IPS-15b (cell line): ENCODE data around the gene MARS1.
"Not testable (repeated sequence)": the region's sequence is repeated elsewhere in the genome, so short reads cannot be mapped to it uniquely, and the experiment has no call there.

Experiments
- H3K27me3 ChIP-seq: one replicate; pipeline ENCODE4 v1.6.1; 2013; ENCODE audit warnings: low read length; ENCODE audit not compliant: control insufficient read depth, insufficient read depth
- H3K36me3 ChIP-seq: one replicate; pipeline ENCODE4 v1.6.1; 2013; ENCODE audit warnings: low read length; ENCODE audit not compliant: control insufficient read depth, insufficient read depth
- H3K4me1 ChIP-seq: one replicate; pipeline ENCODE4 v1.6.1; 2013; ENCODE audit warnings: mild to moderate bottlenecking, low read length; ENCODE audit not compliant: control insufficient read depth, insufficient read depth
- H3K4me3 ChIP-seq: one replicate; pipeline ENCODE4 v1.5.1; 2013; ENCODE audit warnings: low read depth, low read length
- H3K9ac ChIP-seq: one replicate; pipeline ENCODE4 v1.6.1; 2013; ENCODE audit warnings: low read depth, mild to moderate bottlenecking, low read length
- H3K9me3 ChIP-seq: one replicate; pipeline ENCODE4 v1.6.1; 2013; ENCODE audit warnings: mild to moderate bottlenecking, low read length; ENCODE audit not compliant: control insufficient read depth, insufficient read depth

The MARS1 gene

GRCh38 chr12:57517187-57517586, 29.3 kb downstream of the MARS1 start:
- H3K36me3 ChIP-seq, result peaks cover 54% of the 10 kb centered on the region
- H3K4me1 ChIP-seq, result peaks cover 5% of the 10 kb centered on the region
- H3K9ac ChIP-seq, result no peak overlapping the region
- no peaks in the 10 kb centered on the region for H3K9me3 ChIP-seq
- no peaks in the 10 kb centered on the region for H3K27me3 ChIP-seq
- H3K4me3 ChIP-seq, result no peak overlapping the region

- H3K27me3 ChIP-seq, H3K9me3 ChIP-seq, H3K4me1 ChIP-seq, H3K9ac ChIP-seq: not testable (repeated sequence)
- Histone ChIP-seq H3K36me3 (peaks cover 49% of the 10 kb centered on the region), H3K4me3 (peak overlapping the region; percentile 97)
These were observed 29.9 kb downstream of the MARS1 start for GRCh38 chr12:57517718-57518117.

- Histone ChIP-seq H3K4me3 (peak overlapping the region; percentile 97), H3K36me3 (peaks cover 43% of the 10 kb centered on the region), H3K9ac (no peak overlapping the region), H3K9me3 (no peaks in the 10 kb centered on the region), H3K27me3 (no peaks in the 10 kb centered on the region), H3K4me1 (peaks cover 5% of the 10 kb centered on the region)
These were observed 30.5 kb downstream of the MARS1 start for GRCh38 chr12:57518176-57518919.

- Histone ChIP-seq H3K4me3 (peak overlapping the region; percentile 97), H3K36me3 (peaks cover 39% of the 10 kb centered on the region), H3K27me3 (no peaks in the 10 kb centered on the region), H3K9ac (peak overlapping the region; percentile 98), H3K9me3 (no peaks in the 10 kb centered on the region), H3K4me1 (peaks cover 12% of the 10 kb centered on the region)
These were observed 31.3 kb downstream of the MARS1 start for GRCh38 chr12:57518920-57519795.

- Histone ChIP-seq H3K4me1 (peaks cover 13% of the 10 kb centered on the region), H3K27me3 (no peaks in the 10 kb centered on the region), H3K36me3 (peaks cover 33% of the 10 kb centered on the region), H3K4me3 (peak overlapping the region; percentile 97), H3K9me3 (no peaks in the 10 kb centered on the region), H3K9ac (peak overlapping the region; percentile 98)
These were observed 31.9 kb downstream of the MARS1 start for GRCh38 chr12:57519796-57520052.

- H3K9ac ChIP-seq, result peak within 1 kb of the TSS; percentile 98
- H3K9me3 ChIP-seq, result no peaks in the 10 kb centered on the region
- H3K36me3 ChIP-seq, result peaks cover 28% of the 10 kb centered on the region
- peak within 1 kb of the TSS; percentile 97 for H3K4me3 ChIP-seq
- peaks cover 13% of the 10 kb centered on the region for H3K4me1 ChIP-seq
- no peaks in the 10 kb centered on the region for H3K27me3 ChIP-seq
These were observed 32.4 kb downstream of the MARS1 start, which contains the start of gene DDIT3 for GRCh38 chr12:57520053-57520818. DDIT3 (minus strand) TSS chr12:57520514; CDS start chr12:57517406, 3,108 bp downstream.

- Histone ChIP-seq H3K27me3 (no peaks in the 10 kb centered on the region), H3K4me1 (peaks cover 13% of the 10 kb centered on the region), H3K9ac (no peak overlapping the region), H3K4me3 (peak overlapping the region; percentile 75), H3K9me3 (no peaks in the 10 kb centered on the region), H3K36me3 (peaks cover 21% of the 10 kb centered on the region)
These were observed 33.7 kb downstream of the MARS1 start for GRCh38 chr12:57521525-57522010.

GRCh38 chr12:57522011-57522886, 34.4 kb downstream of the MARS1 start, which contains the start of gene MBD6:
MBD6 (plus strand) TSS chr12:57522824; CDS start chr12:57524304, 1,480 bp downstream.
- Histone ChIP-seq H3K4me3 (peak within 1 kb of the TSS; percentile 90), H3K36me3 (peaks cover 14% of the 10 kb centered on the region), H3K9ac (peak within 1 kb of the TSS; percentile 79), H3K4me1 (peaks cover 13% of the 10 kb centered on the region), H3K9me3 (no peaks in the 10 kb centered on the region), H3K27me3 (no peaks in the 10 kb centered on the region)

- Histone ChIP-seq H3K4me3 (peak overlapping the region; percentile 90), H3K4me1 (peaks cover 13% of the 10 kb centered on the region), H3K9ac (peak overlapping the region; percentile 79), H3K9me3 (no peaks in the 10 kb centered on the region), H3K36me3 (peaks cover 15% of the 10 kb centered on the region), H3K27me3 (no peaks in the 10 kb centered on the region)
These were observed 35.2 kb downstream of the MARS1 start for GRCh38 chr12:57522887-57523705.
